ENCODE results near the gene AQP11. TPM values are rescaled to one million over a fixed set of nuclear protein-coding genes. Genes with fewer than 3 reads are reported as not detected.
A peak's percentile ranks its signal among the peaks of the same experiment; 100 is the strongest.
"Not testable (repeated sequence)": the region's sequence is repeated elsewhere in the genome, so short reads cannot be mapped to it uniquely, and the experiment has no call there.

The AQP11 gene
- total and polyA plus RNA-seq, 2 donors (not counting 3 experiments of a cell fraction or from before 2014, with no cell fraction given), result 0.22 to 0.55 TPM

- Histone ChIP-seq H3K27ac (ENCODE audit: insufficient read depth, low read depth, low read length) (no peak overlapping the region), H3K4me1 (ENCODE audit: control insufficient read depth, extremely low read depth, insufficient read depth, low read length) (no peaks in the 10 kb centered on the region), H3K9me3 (replicated peaks; ENCODE audit: control insufficient read depth, insufficient read depth, low read length) (no peaks in the 10 kb centered on the region), H3K79me2 (ENCODE audit: control insufficient read depth, insufficient read depth, low read length) (no peaks in the 10 kb centered on the region), H3K9ac (replicated peaks; ENCODE audit: extremely low read depth, insufficient read depth, low read length) (no peak overlapping the region), H2AFZ (ENCODE audit: low read depth, low read length) (no peak overlapping the region), H3K9me1 (replicated peaks; ENCODE audit: control insufficient read depth, extremely low read depth, insufficient read depth, low read length) (no peaks in the 10 kb centered on the region), H3K27me3 (ENCODE audit: control insufficient read depth in 2 of 2, insufficient read depth in 2 of 2, low read length in 2 of 2) (no peaks in the 10 kb centered on the region), H3K4me2 (ENCODE audit: insufficient read depth, low read length) (no peak overlapping the region), H3K36me3 (ENCODE audit: control insufficient read depth in 2 of 2, extremely low read depth in 1 of 2, insufficient read depth in 2 of 2, low read length in 2 of 2) (peaks cover 9 to 10% of the 10 kb centered on the region in 2 experiments), H3K4me3 (replicated peaks in 1 of 3; ENCODE audit: insufficient read depth in 1 of 3, low read depth in 1 of 3, low read length in 3 of 3) (no peak overlapping the region), H4K20me1 (replicated peaks; ENCODE audit: control insufficient read depth, extremely low read depth, insufficient read depth, low read length) (no peaks in the 10 kb centered on the region)
- BruUV-seq (replicated peaks), result no TSS peak
- POLR2A ChIA-PET, result no interaction called here
- dilution Hi-C loops (cut with MboI; ENCODE audit: extremely low pct_ligation_motif_present, low sequenced_read_pairs), result no loop called here
- DNase-seq (ENCODE audit: low read depth, low spot score), result peak; percentile 57
- CTCF ChIA-PET, result interaction anchor here (0.6 to 4.5 kb wide), 27 partner anchors 10 to 528 kb away, joined by 3 to 65 read pairs (median 5); partner anchors contain the start of gene AQP11
- intact Hi-C loops (cut with micrococcal nuclease), result loop anchor here (1.0 to 5.0 kb wide), 4 partner anchors 71 to 492 kb away; partner anchors contain the start of gene PAK1
- no peak for TF ChIP-seq JUN (IDR thresholded peaks at IDR 0.05; ENCODE audit: borderline replicate concordance, insufficient read depth, insufficient read length, low read depth)
- TF ChIP-seq FOS (IDR thresholded peaks at IDR 0.05; ENCODE audit: borderline replicate concordance, insufficient read depth, low read length), result no peak
- TF ChIP-seq, protein P1, sequence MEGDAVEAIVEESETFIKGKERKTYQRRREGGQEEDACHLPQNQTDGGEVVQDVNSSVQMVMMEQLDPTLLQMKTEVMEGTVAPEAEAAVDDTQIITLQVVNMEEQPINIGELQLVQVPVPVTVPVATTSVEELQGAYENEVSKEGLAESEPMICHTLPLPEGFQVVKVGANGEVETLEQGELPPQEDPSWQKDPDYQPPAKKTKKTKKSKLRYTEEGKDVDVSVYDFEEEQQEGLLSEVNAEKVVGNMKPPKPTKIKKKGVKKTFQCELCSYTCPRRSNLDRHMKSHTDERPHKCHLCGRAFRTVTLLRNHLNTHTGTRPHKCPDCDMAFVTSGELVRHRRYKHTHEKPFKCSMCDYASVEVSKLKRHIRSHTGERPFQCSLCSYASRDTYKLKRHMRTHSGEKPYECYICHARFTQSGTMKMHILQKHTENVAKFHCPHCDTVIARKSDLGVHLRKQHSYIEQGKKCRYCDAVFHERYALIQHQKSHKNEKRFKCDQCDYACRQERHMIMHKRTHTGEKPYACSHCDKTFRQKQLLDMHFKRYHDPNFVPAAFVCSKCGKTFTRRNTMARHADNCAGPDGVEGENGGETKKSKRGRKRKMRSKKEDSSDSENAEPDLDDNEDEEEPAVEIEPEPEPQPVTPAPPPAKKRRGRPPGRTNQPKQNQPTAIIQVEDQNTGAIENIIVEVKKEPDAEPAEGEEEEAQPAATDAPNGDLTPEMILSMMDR (IDR thresholded peaks at IDR 0.05; ENCODE audit: extremely low read depth in 1 of 2, insufficient read depth in 1 of 2, low read depth in 1 of 2, low read length in 2 of 2), result peak; percentile 43 to 59
- peak; percentile 64 for FAIRE-seq
Measured at GRCh38 chr11:77619576-77620198, 29.9 kb downstream of the AQP11 start.

GRCh38 chr11:77630157-77630710 is 40.5 kb downstream of the AQP11 start:
- no peak overlapping the region for H3K27ac ChIP-seq (ENCODE audit: insufficient read depth, low read depth, low read length)
- TF ChIP-seq, protein P1 (IDR thresholded peaks at IDR 0.05; ENCODE audit: extremely low read depth in 1 of 2, insufficient read depth in 1 of 2, low read depth in 1 of 2, low read length in 2 of 2), result no peak
- BruUV-seq (replicated peaks), result no TSS peak
- no peak overlapping the region for H2AFZ ChIP-seq (ENCODE audit: low read depth, low read length)
- CTCF ChIA-PET, result interaction anchor here (1.0 to 1.8 kb wide), 2 partner anchors 11 to 30 kb away, joined by 3 to 8 read pairs; no protein-coding TSS in a partner anchor
- H3K9ac ChIP-seq (replicated peaks; ENCODE audit: extremely low read depth, insufficient read depth, low read length), result no peak overlapping the region
- no peak overlapping the region for H3K4me3 ChIP-seq (replicated peaks in 1 of 3; ENCODE audit: insufficient read depth in 1 of 3, low read depth in 1 of 3, low read length in 3 of 3)
- POLR2A ChIA-PET, result no interaction called here
- no peaks in the 10 kb centered on the region for H4K20me1 ChIP-seq (replicated peaks; ENCODE audit: control insufficient read depth, extremely low read depth, insufficient read depth, low read length)
- DNase-seq (ENCODE audit: low read depth, low spot score) (no peak), FAIRE-seq (no peak)
- H3K9me3 ChIP-seq (replicated peaks; ENCODE audit: control insufficient read depth, insufficient read depth, low read length), result no peaks in the 10 kb centered on the region
- H3K9me1 ChIP-seq (replicated peaks; ENCODE audit: control insufficient read depth, extremely low read depth, insufficient read depth, low read length), result no peaks in the 10 kb centered on the region
- no peaks in the 10 kb centered on the region for H3K36me3 ChIP-seq (ENCODE audit: control insufficient read depth in 2 of 2, extremely low read depth in 1 of 2, insufficient read depth in 2 of 2, low read length in 2 of 2)
- no peaks in the 10 kb centered on the region for H3K27me3 ChIP-seq (ENCODE audit: control insufficient read depth in 2 of 2, insufficient read depth in 2 of 2, low read length in 2 of 2)
- no peaks in the 10 kb centered on the region for H3K4me1 ChIP-seq (ENCODE audit: control insufficient read depth, extremely low read depth, insufficient read depth, low read length)
- H3K4me2 ChIP-seq (ENCODE audit: insufficient read depth, low read length), result no peak overlapping the region
- peaks cover 37% of the 10 kb centered on the region for H3K79me2 ChIP-seq (ENCODE audit: control insufficient read depth, insufficient read depth, low read length)
- dilution Hi-C loops (cut with MboI; ENCODE audit: extremely low pct_ligation_motif_present, low sequenced_read_pairs), result no loop called here
- intact Hi-C loops (cut with micrococcal nuclease), result no loop called here

GRCh38 chr11:77633926-77634325 is 44.2 kb downstream of the AQP11 start:
- H3K27me3 ChIP-seq (ENCODE audit: control insufficient read depth in 2 of 2, insufficient read depth in 2 of 2, low read length in 2 of 2); H3K9me1 ChIP-seq (replicated peaks; ENCODE audit: control insufficient read depth, extremely low read depth, insufficient read depth, low read length); H3K9me3 ChIP-seq (replicated peaks; ENCODE audit: control insufficient read depth, insufficient read depth, low read length); H3K9ac ChIP-seq (replicated peaks; ENCODE audit: extremely low read depth, insufficient read depth, low read length); H3K27ac ChIP-seq (ENCODE audit: insufficient read depth, low read depth, low read length); H3K4me2 ChIP-seq (ENCODE audit: insufficient read depth, low read length); dilution Hi-C loops (cut with MboI; ENCODE audit: extremely low pct_ligation_motif_present, low sequenced_read_pairs); H3K36me3 ChIP-seq (ENCODE audit: control insufficient read depth in 2 of 2, extremely low read depth in 1 of 2, insufficient read depth in 2 of 2, low read length in 2 of 2); BruUV-seq (replicated peaks); H3K4me1 ChIP-seq (ENCODE audit: control insufficient read depth, extremely low read depth, insufficient read depth, low read length); DNase-seq (ENCODE audit: low read depth, low spot score); H4K20me1 ChIP-seq (replicated peaks; ENCODE audit: control insufficient read depth, extremely low read depth, insufficient read depth, low read length); FAIRE-seq; H2AFZ ChIP-seq (ENCODE audit: low read depth, low read length); POLR2A ChIA-PET; H3K4me3 ChIP-seq (replicated peaks in 1 of 3; ENCODE audit: insufficient read depth in 1 of 3, low read depth in 1 of 3, low read length in 3 of 3); intact Hi-C loops (cut with micrococcal nuclease): not testable (repeated sequence)
- H3K79me2 ChIP-seq (ENCODE audit: control insufficient read depth, insufficient read depth, low read length), result peaks cover 56% of the 10 kb centered on the region
- CTCF ChIA-PET, result interaction anchor here (2.5 kb wide), 1 partner anchor 15 kb away, joined by 10 read pairs; no protein-coding TSS in a partner anchor

Measured in endothelial cell of umbilical vein (primary cell).